Cardiac fibroblast (primary cell): ENCODE measurements around the gene THSD1.
A peak's percentile ranks its signal among the peaks of the same experiment; 100 is the strongest.
"Not testable (repeated sequence)": the region's sequence is repeated elsewhere in the genome, so short reads cannot be mapped to it uniquely, and the experiment has no call there.

Source experiments
- DNase-seq, 2 donors: peaks; one replicate each; pipeline versions ENCODE4 v3.0.0 to v3.0.0-alpha.2; 2010; ENCODE audit warnings: low read depth in 2 of 2
- H3K4me3 ChIP-seq, 2 donors: replicated peaks in 1 of 2; 1 replicate in 1 of 2; 2 replicates in 1 of 2; pipeline ENCODE4 v1.5.1; 2011; ENCODE audit warnings: low read depth in 2 of 2, low read length in 2 of 2, mild to moderate bottlenecking in 2 of 2, moderate library complexity in 1 of 2
- CTCF ChIP-seq: IDR thresholded peaks from one replicate; pipeline ENCODE4 v1.5.1; 2011; ENCODE audit warnings: low read depth, mild to moderate bottlenecking, low read length, inconsistent platforms

The THSD1 gene

GRCh38 chr13:52412128-52412527 lies 6.2 kb upstream of the THSD1 start:
- TF ChIP-seq CTCF: no peak
- DNase-seq: no peak
- no peak overlapping the region for H3K4me3 ChIP-seq

GRCh38 chr13:52411629-52412028 lies 5.7 kb upstream of the THSD1 start:
- H3K4me3 ChIP-seq: no peak overlapping the region
- peak in 1 of 2 donors; percentile 71 for DNase-seq
- no peak for TF ChIP-seq CTCF

- H3K4me3 ChIP-seq, DNase-seq: not testable (repeated sequence)
These were observed 2.2 kb upstream of the THSD1 start for GRCh38 chr13:52408071-52408658.

- not testable (repeated sequence) for DNase-seq, H3K4me3 ChIP-seq
These were observed 1.5 kb upstream of the THSD1 start for GRCh38 chr13:52407436-52407835.

- TF ChIP-seq CTCF: no peak
- DNase-seq: no peak
- H3K4me3 ChIP-seq: peak overlapping the region in 1 of 2 donors; percentile 73
These were observed 657 bp upstream of the THSD1 start for GRCh38 chr13:52406629-52407028.

- DNase-seq: peak in 1 of 2 donors; percentile 9
- peak overlapping the region; percentile 71 to 73 for H3K4me3 ChIP-seq
- no peak for TF ChIP-seq CTCF
These were observed 604 bp downstream of the THSD1 start for GRCh38 chr13:52405369-52405766.

GRCh38 chr13:52399708-52400107 lies 6.3 kb downstream of the THSD1 start:
- peak; percentile 47 to 58 for DNase-seq
- TF ChIP-seq CTCF: peak; percentile 29
- no peak overlapping the region for H3K4me3 ChIP-seq

GRCh38 chr13:52399046-52399445 lies 6.9 kb downstream of the THSD1 start:
- H3K4me3 ChIP-seq: no peak overlapping the region
- DNase-seq: no peak
- no peak for TF ChIP-seq CTCF
